Measurements from ENCODE around the gene MCM9.

The MCM9 gene

GRCh38 chr6:118981884-118982574 is 47.1 kb upstream of the MCM9 start:
- no peaks in the 10 kb centered on the region for H3K36me3 ChIP-seq (ENCODE audit: insufficient read depth, low read length)
- H3K27ac ChIP-seq (ENCODE audit: low read depth, low read length, poor library complexity, severe bottlenecking), result no peak overlapping the region
- TF ChIP-seq CTCF (IDR thresholded peaks at IDR 0.05; ENCODE audit: low read length), result no peak
- H2AFZ ChIP-seq (ENCODE audit: low read length), result no peak overlapping the region
- no peak overlapping the region for H3K4me3 ChIP-seq (ENCODE audit: low read depth, low read length, poor library complexity, severe bottlenecking)
- H3K4me1 ChIP-seq (ENCODE audit: insufficient read depth, low read length, severe bottlenecking), result no peaks in the 10 kb centered on the region
- H3K79me2 ChIP-seq (ENCODE audit: insufficient read depth, low read length), result no peaks in the 10 kb centered on the region
- H3K4me2 ChIP-seq (ENCODE audit: low read length), result no peak overlapping the region
- H3K9ac ChIP-seq (ENCODE audit: low read length), result no peak overlapping the region
- H3K9me3 ChIP-seq (ENCODE audit: low read length), result no peaks in the 10 kb centered on the region
- no peaks in the 10 kb centered on the region for H3K9me2 ChIP-seq (ENCODE audit: low read depth, low read length)
- no peaks in the 10 kb centered on the region for H3K27me3 ChIP-seq (ENCODE audit: insufficient read depth, low read length)
- H3F3A ChIP-seq (ENCODE audit: insufficient read depth, low read length), result no peaks in the 10 kb centered on the region
- no peaks in the 10 kb centered on the region for H4K20me1 ChIP-seq (ENCODE audit: insufficient read depth, low read length)

- Histone ChIP-seq H3K4me2 (ENCODE audit: low read length) (no peak overlapping the region), H3K9me2 (ENCODE audit: low read depth, low read length) (no peaks in the 10 kb centered on the region), H3K36me3 (ENCODE audit: insufficient read depth, low read length) (no peaks in the 10 kb centered on the region), H3K9ac (ENCODE audit: low read length) (no peak overlapping the region), H3K79me2 (ENCODE audit: insufficient read depth, low read length) (no peaks in the 10 kb centered on the region), H3K27me3 (ENCODE audit: insufficient read depth, low read length) (no peaks in the 10 kb centered on the region), H4K20me1 (ENCODE audit: insufficient read depth, low read length) (no peaks in the 10 kb centered on the region), H2AFZ (ENCODE audit: low read length) (no peak overlapping the region), H3K4me1 (ENCODE audit: insufficient read depth, low read length, severe bottlenecking) (no peaks in the 10 kb centered on the region), H3K9me3 (ENCODE audit: low read length) (no peaks in the 10 kb centered on the region), H3F3A (ENCODE audit: insufficient read depth, low read length) (no peaks in the 10 kb centered on the region), H3K4me3 (ENCODE audit: low read depth, low read length, poor library complexity, severe bottlenecking) (no peak overlapping the region), H3K27ac (ENCODE audit: low read depth, low read length, poor library complexity, severe bottlenecking) (no peak overlapping the region)
- TF ChIP-seq EZH2 (IDR thresholded peaks at IDR 0.05; ENCODE audit: borderline replicate concordance, low read length), result no peak
- no peak for TF ChIP-seq CTCF (IDR thresholded peaks at IDR 0.05; ENCODE audit: low read length)
Observed at GRCh38 chr6:118980063-118980462, 45.1 kb upstream of the MCM9 start.

- Histone ChIP-seq H3K4me2 (ENCODE audit: low read length) (no peak overlapping the region), H3K27ac (ENCODE audit: low read depth, low read length, poor library complexity, severe bottlenecking) (no peak overlapping the region), H3K36me3 (ENCODE audit: insufficient read depth, low read length) (no peaks in the 10 kb centered on the region), H3K79me2 (ENCODE audit: insufficient read depth, low read length) (no peaks in the 10 kb centered on the region), H3K9ac (ENCODE audit: low read length) (no peak overlapping the region), H3K27me3 (ENCODE audit: insufficient read depth, low read length) (no peaks in the 10 kb centered on the region), H3K9me2 (ENCODE audit: low read depth, low read length) (no peaks in the 10 kb centered on the region), H3K4me3 (ENCODE audit: low read depth, low read length, poor library complexity, severe bottlenecking) (no peak overlapping the region), H3K9me3 (ENCODE audit: low read length) (no peaks in the 10 kb centered on the region), H3F3A (ENCODE audit: insufficient read depth, low read length) (no peaks in the 10 kb centered on the region), H2AFZ (ENCODE audit: low read length) (no peak overlapping the region), H3K4me1 (ENCODE audit: insufficient read depth, low read length, severe bottlenecking) (no peaks in the 10 kb centered on the region), H4K20me1 (ENCODE audit: insufficient read depth, low read length) (no peaks in the 10 kb centered on the region)
- no peak for TF ChIP-seq EZH2 (IDR thresholded peaks at IDR 0.05; ENCODE audit: borderline replicate concordance, low read length)
- TF ChIP-seq CTCF (IDR thresholded peaks at IDR 0.05; ENCODE audit: low read length), result no peak
Observed at GRCh38 chr6:118974790-118975189, 39.8 kb upstream of the MCM9 start.
